GM21528 (cell line): ENCODE results near the gene LAMB4.

Experiments
- ATAC-seq: cut with Tn5 transposase; IDR thresholded peaks from one replicate; pipeline ENCODE4 v1.9.1; 2021; ENCODE audit warnings: mild to moderate bottlenecking, moderate library complexity; ENCODE audit not compliant: unreplicated experiment, low FRiP score

LAMB4 gene

DNA sequence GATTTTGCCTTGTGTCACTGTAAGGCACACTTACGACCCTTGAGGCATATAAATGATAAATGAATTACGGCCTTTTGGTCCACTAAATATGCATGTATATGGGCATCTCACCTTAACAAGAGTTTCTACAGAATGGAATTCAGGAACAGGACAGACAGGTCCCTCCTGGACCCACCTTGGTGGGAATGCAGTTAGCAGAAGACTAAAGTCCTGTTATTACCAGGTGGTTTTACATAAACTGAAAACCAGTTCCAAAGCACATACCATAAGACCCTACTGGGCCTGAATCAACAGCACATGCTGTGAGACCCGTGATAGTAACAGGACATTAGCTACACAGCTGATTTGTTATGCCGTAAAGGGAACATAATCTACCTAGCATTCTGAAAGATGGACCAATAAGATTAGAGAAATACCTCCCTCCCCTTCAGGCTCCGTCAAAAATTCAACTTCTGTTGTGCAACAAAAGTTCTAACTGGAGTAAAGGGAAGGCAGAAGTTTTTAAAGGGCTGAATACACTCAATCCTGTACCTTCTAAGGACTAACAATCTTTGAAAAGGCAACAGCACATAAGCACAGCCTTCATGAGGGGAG lies 151.2 kb downstream of the LAMB4 start:
- ATAC-seq, result no peak

DNA sequence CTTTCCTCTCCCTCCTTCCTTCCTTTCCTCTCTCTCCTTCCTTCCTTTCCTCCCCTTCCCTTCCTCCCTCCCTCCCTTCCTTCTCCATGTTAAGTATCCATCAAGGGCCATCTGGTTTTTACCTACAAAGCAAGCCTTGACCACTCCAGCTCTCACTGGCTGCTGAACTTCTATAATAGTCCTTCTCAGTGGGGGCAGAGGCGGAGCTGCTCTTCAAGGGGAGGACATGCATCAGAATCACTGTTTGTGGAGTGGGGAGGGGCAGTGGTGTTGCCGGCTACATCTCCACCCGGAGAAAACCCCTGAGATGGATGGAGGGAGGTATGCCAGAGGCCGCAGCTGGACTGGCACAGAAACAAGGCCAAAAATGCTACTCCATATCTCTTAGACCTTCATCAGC lies 153.1 kb downstream of the LAMB4 start:
- ATAC-seq, result no peak

DNA sequence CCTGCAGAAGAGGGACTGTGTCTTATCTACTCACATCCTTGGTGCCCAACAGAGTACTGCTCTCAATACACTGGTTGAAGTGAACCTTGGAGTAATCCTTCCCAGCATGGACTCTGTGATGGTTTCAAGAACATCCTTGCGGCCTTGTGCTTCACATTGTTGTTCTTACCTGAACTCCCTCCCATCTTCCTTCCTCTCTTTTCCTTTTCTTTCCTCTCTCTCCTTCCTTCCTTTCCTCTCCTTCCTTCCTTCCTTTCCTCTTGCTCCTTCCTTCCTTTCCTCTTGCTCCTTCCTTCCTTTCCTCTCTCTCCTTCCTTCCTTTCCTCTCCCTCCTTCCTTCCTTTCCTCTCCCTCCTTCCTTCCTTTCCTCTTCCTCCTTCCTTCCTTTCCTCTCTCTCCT lies 153.5 kb downstream of the LAMB4 start:
- no peak for ATAC-seq

DNA sequence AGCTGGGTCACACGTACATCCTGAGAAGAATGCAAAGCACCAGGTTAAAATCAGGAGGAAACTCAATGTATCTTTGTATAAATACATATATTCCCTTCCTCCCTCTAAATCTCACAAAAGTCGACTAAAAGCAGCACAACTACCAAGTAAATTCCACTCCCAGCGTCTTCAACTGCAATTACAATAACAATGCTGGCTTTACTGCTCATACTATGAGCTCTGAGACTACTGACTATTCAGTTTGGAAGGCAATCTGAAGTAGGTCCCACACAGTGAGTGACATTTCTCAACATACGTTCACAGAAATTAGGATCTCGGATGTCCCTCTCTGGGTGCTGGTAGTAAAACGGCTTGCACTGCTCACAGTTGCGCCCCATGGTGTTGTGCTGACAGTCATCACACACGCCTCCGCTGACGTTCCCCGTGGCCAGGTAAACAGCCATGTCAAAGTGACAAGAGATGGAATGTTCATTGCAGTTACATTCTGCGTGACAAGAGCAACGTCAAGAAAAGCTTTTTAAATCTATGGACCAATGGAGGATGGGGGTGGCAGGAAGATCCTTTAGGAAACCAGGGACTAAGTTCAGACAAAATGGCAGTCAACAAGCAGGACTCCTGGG lies 154.7 kb downstream of the LAMB4 start:
- no peak for ATAC-seq

DNA sequence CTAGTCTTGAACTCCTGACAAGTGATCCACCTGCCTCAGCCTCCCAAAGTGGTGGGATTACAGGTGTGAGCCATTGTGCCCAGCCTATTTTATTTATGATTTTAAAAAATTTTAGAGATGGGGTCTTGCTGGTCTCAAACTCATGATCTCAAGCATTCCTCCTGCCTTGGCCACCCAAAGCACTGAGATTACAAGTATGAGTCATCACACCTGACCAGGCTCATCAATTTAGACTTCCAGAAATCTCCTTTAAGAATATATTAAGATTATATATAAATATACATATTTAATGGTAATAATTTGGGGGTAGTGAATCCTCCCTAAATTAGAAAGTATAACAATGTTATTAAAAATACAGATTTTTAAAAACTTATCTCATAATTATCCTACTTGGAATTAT lies 156.3 kb downstream of the LAMB4 start:
- ATAC-seq, result no peak
